Astrocyte (in vitro differentiated cells and primary cell): Measurements from ENCODE around the gene CPNE4. TPM values are rescaled to one million over a fixed set of nuclear protein-coding genes. Genes with fewer than 3 reads are reported as not detected.

Experiments
- DNase-seq: peaks from one replicate; pipeline ENCODE4 v3.0.0-alpha.2; 2010; ENCODE audit warnings: low read depth
- FAIRE-seq: peaks from 2 replicates; lab custom pipeline; 2011; peaks lifted over from hg19 to GRCh38; lab: Jason Lieb, UNC
- H2AFZ ChIP-seq: 2 replicates; pipeline ENCODE4 v1.6.0; 2012; ENCODE audit warnings: low read depth, low read length, inconsistent platforms
- H3K27ac ChIP-seq: 2 replicates; pipeline ENCODE4 v1.5.1; 2011; ENCODE audit warnings: low read depth, low read length, inconsistent platforms
- H3K27me3 ChIP-seq: 2 replicates; pipeline ENCODE4 v1.6.0; 2011; ENCODE audit warnings: low read length, inconsistent platforms; ENCODE audit not compliant: insufficient read depth
- H3K36me3 ChIP-seq: 2 replicates; pipeline ENCODE4 v1.5.1; 2011; ENCODE audit warnings: low read length, inconsistent platforms; ENCODE audit not compliant: insufficient read depth
- H3K4me1 ChIP-seq: 2 replicates; pipeline ENCODE4 v1.5.1; 2011; ENCODE audit warnings: low read length, inconsistent platforms; ENCODE audit not compliant: insufficient read depth
- H3K4me2 ChIP-seq: 2 replicates; pipeline ENCODE4 v1.6.0; 2012; ENCODE audit warnings: low read length, inconsistent platforms
- H3K4me3 ChIP-seq: 2 replicates; pipeline ENCODE4 v1.5.1; 2011; ENCODE audit warnings: low read depth, mild to moderate bottlenecking, low read length, inconsistent platforms; ENCODE audit not compliant: insufficient read depth
- H3K79me2 ChIP-seq: 2 replicates; pipeline ENCODE4 v1.6.0; 2012; ENCODE audit warnings: mild to moderate bottlenecking, low read length, inconsistent platforms; ENCODE audit not compliant: insufficient read depth
- H3K9ac ChIP-seq: 2 replicates; pipeline ENCODE4 v1.6.0; 2012; ENCODE audit warnings: mild to moderate bottlenecking, low read length, inconsistent platforms
- H3K9me3 ChIP-seq: 2 replicates; pipeline ENCODE4 v1.5.1; 2012; ENCODE audit warnings: low read depth, mild to moderate bottlenecking, low read length, inconsistent platforms; ENCODE audit not compliant: insufficient read depth
- H4K20me1 ChIP-seq: 2 replicates; pipeline ENCODE4 v1.6.0; 2012; ENCODE audit warnings: low read length, inconsistent platforms; ENCODE audit not compliant: insufficient read depth
- H3K27ac Mint-ChIP-seq: one replicate; pipeline ENCODE4 v1.8.0; 2021; ENCODE audit warnings: mild to moderate bottlenecking, mixed read lengths; ENCODE audit not compliant: unreplicated experiment
- H3K27me3 Mint-ChIP-seq: one replicate; pipeline ENCODE4 v1.8.0; 2021; ENCODE audit warnings: low read depth, mixed read lengths; ENCODE audit not compliant: unreplicated experiment
- H3K36me3 Mint-ChIP-seq: one replicate; pipeline ENCODE4 v1.8.0; 2021; ENCODE audit warnings: low read depth, mixed read lengths; ENCODE audit not compliant: unreplicated experiment
- H3K4me1 Mint-ChIP-seq: one replicate; pipeline ENCODE4 v1.8.0; 2021; ENCODE audit warnings: low read depth, mixed read lengths; ENCODE audit not compliant: unreplicated experiment
- H3K4me3 Mint-ChIP-seq: one replicate; pipeline ENCODE4 v1.8.0; 2021; ENCODE audit warnings: mild to moderate bottlenecking, moderate library complexity, mixed read lengths; ENCODE audit not compliant: unreplicated experiment
- H3K9me3 Mint-ChIP-seq: one replicate; pipeline ENCODE4 v1.8.0; 2021; ENCODE audit warnings: mild to moderate bottlenecking, mixed read lengths; ENCODE audit not compliant: unreplicated experiment
- EZH2 ChIP-seq: IDR thresholded peaks from 2 replicates; pipeline ENCODE4 v1.6.1; 2012; ENCODE audit warnings: mild to moderate bottlenecking, low read length, inconsistent platforms; ENCODE audit not compliant: insufficient read depth
- total RNA-seq: library from RNA; stranded (reverse); gene quantifications from 2 replicates; pipeline ENCODE4 v1.2.1, GENCODE V29; 2021
- TF ChIP-seq, protein P1 (sequence below): IDR thresholded peaks from 2 replicates; pipeline ENCODE4 v1.5.1; 2011; ENCODE audit warnings: low read depth, mild to moderate bottlenecking, inconsistent platforms, low read length, moderate library complexity; ENCODE audit not compliant: insufficient read depth

The CPNE4 gene
- total RNA-seq, 1 donor from 2014 or later, result 0.68 TPM

DNA sequence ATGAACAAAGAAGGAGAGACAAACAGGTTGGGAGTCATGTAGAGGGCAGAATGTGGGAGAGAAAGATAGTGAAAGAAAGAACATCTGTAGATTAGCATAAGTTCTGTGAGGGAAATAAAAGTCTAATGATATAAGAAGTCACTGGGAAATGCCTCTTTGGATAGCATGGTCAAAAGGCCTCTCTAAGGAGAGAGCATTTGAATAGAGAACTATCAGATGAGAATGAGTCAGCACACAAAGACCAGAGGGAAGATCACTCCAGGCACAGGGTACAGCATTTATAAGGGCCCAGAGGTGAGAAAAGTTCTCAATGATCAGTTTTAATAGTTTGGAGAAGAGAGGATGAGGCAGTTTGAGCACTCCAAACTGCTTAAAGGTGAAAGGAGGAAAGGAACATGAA is 7.9 kb upstream of the CPNE4 start:
- Histone ChIP-seq H3K9ac (no peak overlapping the region), H3K27ac (no peak overlapping the region), H3K4me3 (no peak overlapping the region), H3K27me3 (peaks cover 7% of the 10 kb centered on the region), H3K9me3 (no peaks in the 10 kb centered on the region), H3K36me3 (no peaks in the 10 kb centered on the region), H3K79me2 (no peaks in the 10 kb centered on the region), H4K20me1 (no peaks in the 10 kb centered on the region), H3K4me1 (no peaks in the 10 kb centered on the region), H3K4me2 (no peak overlapping the region), H2AFZ (no peak overlapping the region)
- no peak for FAIRE-seq
- DNase-seq, result no peak
- Mint-ChIP-seq H3K27me3 (peaks cover 4% of the 10 kb centered on the region), H3K27ac (no peak overlapping the region), H3K36me3 (no peaks in the 10 kb centered on the region), H3K9me3 (peaks cover 1% of the 10 kb centered on the region), H3K4me1 (no peaks in the 10 kb centered on the region), H3K4me3 (no peak overlapping the region)
- no peak for TF ChIP-seq EZH2
- TF ChIP-seq, protein P1, sequence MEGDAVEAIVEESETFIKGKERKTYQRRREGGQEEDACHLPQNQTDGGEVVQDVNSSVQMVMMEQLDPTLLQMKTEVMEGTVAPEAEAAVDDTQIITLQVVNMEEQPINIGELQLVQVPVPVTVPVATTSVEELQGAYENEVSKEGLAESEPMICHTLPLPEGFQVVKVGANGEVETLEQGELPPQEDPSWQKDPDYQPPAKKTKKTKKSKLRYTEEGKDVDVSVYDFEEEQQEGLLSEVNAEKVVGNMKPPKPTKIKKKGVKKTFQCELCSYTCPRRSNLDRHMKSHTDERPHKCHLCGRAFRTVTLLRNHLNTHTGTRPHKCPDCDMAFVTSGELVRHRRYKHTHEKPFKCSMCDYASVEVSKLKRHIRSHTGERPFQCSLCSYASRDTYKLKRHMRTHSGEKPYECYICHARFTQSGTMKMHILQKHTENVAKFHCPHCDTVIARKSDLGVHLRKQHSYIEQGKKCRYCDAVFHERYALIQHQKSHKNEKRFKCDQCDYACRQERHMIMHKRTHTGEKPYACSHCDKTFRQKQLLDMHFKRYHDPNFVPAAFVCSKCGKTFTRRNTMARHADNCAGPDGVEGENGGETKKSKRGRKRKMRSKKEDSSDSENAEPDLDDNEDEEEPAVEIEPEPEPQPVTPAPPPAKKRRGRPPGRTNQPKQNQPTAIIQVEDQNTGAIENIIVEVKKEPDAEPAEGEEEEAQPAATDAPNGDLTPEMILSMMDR, result no peak

DNA sequence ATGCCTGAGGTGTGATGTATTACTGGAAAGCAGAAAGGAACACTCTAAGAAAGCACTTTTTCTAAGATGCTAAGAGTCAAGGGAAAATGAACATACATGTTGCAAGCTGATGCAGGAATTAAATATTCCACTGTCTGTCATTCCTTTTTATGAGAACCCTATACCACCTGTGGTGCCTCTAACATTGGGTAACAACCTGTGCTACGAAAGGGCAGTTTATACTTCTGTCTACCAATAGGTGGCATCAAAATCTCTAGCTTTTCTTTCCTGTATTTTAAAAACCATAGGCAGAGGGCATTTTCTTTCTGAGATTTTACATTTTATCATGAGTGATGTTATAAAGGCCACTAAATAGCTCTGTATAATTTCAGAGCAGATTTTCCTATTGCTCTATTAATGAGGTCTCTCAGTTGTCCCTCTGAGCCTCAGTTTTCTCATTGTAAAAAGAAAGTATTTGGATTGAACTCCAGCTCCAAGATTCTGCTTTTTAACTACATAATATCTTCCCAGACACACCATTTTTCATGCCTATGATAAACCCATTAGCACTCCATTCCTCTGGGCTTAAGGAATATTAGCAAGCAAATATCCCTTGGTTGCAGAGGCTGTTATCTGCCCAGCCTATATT is 3.5 kb upstream of the CPNE4 start:
- H3K4me1 Mint-ChIP-seq, result peaks cover 7% of the 10 kb centered on the region
- FAIRE-seq (no peak), DNase-seq (no peak)
- Histone ChIP-seq H3K27ac (no peak overlapping the region), H3K27me3 (peaks cover 26% of the 10 kb centered on the region), H3K36me3 (no peaks in the 10 kb centered on the region), H3K9me3 (no peaks in the 10 kb centered on the region), H3K4me1 (peaks cover 6% of the 10 kb centered on the region), H2AFZ (no peak overlapping the region), H4K20me1 (no peaks in the 10 kb centered on the region), H3K4me3 (no peak overlapping the region), H3K79me2 (no peaks in the 10 kb centered on the region), H3K9ac (no peak overlapping the region), H3K4me2 (no peak overlapping the region)
- TF ChIP-seq, protein P1, result peak; percentile 58
- no peak for TF ChIP-seq EZH2
- H3K27me3 Mint-ChIP-seq, result peaks cover 39% of the 10 kb centered on the region
- no peak overlapping the region for H3K4me3 Mint-ChIP-seq
- no peaks in the 10 kb centered on the region for H3K36me3 Mint-ChIP-seq
- H3K27ac Mint-ChIP-seq, result no peak overlapping the region
- H3K9me3 Mint-ChIP-seq, result peaks cover 2% of the 10 kb centered on the region

DNA sequence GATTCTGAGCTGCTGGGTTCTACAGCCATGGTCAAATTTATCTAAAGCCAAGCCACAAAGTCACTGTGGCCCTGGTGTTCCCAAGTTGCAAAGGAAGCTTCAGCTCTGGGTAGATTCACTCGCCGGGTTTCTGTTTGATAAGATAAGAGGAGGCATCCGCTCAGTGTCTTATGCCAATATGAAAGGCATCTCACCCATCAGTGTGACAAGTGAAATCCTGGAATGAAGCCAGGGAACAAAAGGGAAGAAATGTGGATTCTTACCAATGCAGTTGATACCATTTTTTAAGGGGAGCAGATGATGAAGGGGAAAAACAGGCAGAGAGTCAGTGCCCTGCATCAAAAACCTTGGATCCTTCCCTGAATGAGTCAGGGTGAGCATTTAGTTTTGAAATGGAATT is 2.8 kb upstream of the CPNE4 start:
- H3K9me3 ChIP-seq, result no peaks in the 10 kb centered on the region
- H2AFZ ChIP-seq, result no peak overlapping the region
- no peak overlapping the region for H3K9ac ChIP-seq
- no peak for FAIRE-seq
- Mint-ChIP-seq H3K27me3 (peaks cover 47% of the 10 kb centered on the region), H3K4me1 (peaks cover 7% of the 10 kb centered on the region), H3K4me3 (no peak overlapping the region), H3K36me3 (no peaks in the 10 kb centered on the region), H3K9me3 (peaks cover 2% of the 10 kb centered on the region), H3K27ac (no peak overlapping the region)
- H3K36me3 ChIP-seq, result no peaks in the 10 kb centered on the region
- H3K79me2 ChIP-seq, result no peaks in the 10 kb centered on the region
- peaks cover 33% of the 10 kb centered on the region for H3K27me3 ChIP-seq
- H3K4me3 ChIP-seq, result no peak overlapping the region
- H3K27ac ChIP-seq, result no peak overlapping the region
- TF ChIP-seq, protein P1, result no peak
- DNase-seq, result no peak
- H4K20me1 ChIP-seq, result no peaks in the 10 kb centered on the region
- peaks cover 6% of the 10 kb centered on the region for H3K4me1 ChIP-seq
- no peak overlapping the region for H3K4me2 ChIP-seq
